HG02938 (cell line): ENCODE data around the gene CLEC3B.
"Not testable (repeated sequence)": the region's sequence is repeated elsewhere in the genome, so short reads cannot be mapped to it uniquely, and the experiment has no call there.

Experiments used
- ATAC-seq: cut with Tn5 transposase; IDR thresholded peaks from one replicate; pipeline ENCODE4 v1.9.1; 2021; ENCODE audit warnings: mild to moderate bottlenecking, moderate library complexity; ENCODE audit not compliant: unreplicated experiment

CLEC3B gene, protein sequence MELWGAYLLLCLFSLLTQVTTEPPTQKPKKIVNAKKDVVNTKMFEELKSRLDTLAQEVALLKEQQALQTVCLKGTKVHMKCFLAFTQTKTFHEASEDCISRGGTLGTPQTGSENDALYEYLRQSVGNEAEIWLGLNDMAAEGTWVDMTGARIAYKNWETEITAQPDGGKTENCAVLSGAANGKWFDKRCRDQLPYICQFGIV

GRCh38 chr3:45026038-45026437 is at the start of gene CLEC3B:
CLEC3B (plus strand) TSS chr3:45026303; CDS start chr3:45026363, 60 bp downstream.
- no peak for ATAC-seq

DNA sequence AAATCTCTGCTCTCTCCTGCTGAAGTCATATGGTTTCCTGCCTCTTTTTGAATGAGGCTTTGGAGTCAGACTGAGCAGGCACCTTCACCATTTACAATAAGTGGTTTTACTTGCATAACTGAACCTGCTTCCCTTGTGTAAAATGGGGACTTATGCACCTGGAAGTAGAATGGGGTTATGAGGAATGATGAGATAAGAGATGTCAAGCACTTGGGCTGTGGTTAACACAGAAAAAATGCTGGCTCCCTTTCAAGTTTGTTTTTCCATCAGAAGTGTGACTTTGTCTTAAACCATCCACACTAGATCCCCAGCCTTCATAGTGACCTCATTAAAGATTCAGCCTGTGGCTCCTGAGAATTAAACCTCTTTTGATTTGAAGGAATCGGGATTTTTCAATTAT is 44.9 kb upstream of the CLEC3B start:
- ATAC-seq: no peak

DNA sequence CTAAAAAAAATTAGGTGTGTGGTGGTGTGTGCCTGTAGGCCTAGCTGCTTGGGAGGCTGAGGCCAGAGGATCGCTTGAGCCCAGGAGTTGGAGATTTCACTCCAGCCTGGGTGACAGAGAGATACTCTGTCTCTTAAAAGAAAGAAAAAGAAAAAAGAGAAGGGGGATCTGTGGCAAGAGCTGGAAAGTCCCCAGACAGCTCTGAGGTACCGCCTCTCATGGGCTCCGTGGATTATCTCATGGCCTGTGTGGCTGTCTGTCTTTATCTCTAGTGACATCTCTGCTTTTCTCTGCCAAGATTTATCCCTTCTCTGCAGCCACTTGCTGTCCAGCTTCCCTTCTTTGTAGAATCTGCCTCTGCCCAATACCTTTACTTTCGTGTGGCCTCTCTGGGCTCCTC is 44.4 kb upstream of the CLEC3B start:
- no peak for ATAC-seq

DNA sequence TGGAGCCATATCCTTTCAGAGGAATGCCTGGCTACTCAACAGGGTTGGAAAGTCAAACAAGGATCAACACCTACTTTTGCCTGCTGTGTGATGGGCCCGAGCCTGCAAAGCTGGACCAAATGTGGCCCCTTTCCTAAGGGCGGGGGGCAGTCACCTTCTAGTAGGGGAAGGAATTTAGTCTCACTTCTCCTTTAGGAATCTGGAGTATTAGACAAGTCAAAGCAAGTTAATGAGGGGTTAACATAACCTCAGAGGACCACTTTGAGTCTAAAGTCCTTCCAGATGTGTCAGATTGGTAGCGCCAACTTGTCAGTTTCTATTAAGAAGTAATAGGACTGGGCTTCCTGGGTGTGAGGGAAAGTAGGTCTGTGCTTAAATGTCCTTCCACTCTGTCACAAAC is 43.3 kb upstream of the CLEC3B start:
- no peak for ATAC-seq

DNA sequence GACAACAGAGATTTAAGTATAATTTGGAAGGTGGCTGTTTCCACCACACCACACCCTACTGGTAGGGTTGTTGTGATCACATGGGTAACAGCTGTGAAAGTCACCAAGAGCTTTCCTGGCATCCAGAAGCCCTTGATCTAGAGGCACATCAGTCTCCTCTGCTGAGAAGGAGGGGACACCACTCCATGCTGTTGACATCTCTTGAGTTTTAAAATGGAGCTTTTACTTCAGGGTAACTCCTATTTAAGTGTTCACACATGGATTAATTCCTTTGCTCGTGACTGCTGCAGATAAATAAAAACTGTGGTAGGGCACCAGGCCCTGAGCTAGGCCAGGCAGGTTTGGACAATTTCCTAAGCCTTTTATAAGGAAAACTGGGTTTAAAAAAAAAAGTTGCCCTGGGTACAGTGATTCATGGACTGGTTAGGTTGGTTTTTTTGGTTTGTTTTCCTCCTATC is 42.6 kb upstream of the CLEC3B start:
- ATAC-seq: no peak

- ATAC-seq: no peak
Measured at GRCh38 chr3:44984335-44984734, 41.8 kb upstream of the CLEC3B start.

- ATAC-seq: not testable (repeated sequence)
Measured at GRCh38 chr3:44986330-44986729, 39.8 kb upstream of the CLEC3B start.

DNA sequence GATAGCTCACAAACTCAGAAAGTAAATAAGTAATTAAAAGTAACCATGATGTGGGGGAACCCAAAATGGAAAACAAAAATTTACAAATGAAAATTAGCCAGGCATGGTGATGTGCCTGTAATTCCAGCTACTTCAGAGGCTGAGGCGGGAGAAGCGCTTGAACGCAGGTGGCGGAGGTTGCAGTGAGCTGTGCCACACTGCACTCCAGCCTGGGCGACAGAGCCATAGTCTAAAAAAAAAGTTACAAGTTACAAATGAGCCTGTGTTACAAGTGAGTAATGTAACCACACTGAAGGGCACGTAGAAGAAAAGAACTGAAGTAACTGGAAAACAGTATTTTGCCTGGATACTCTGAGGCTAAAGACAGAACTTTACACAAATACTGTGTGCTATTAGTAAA is 38.8 kb upstream of the CLEC3B start:
- no peak for ATAC-seq

- ATAC-seq: no peak
Measured at GRCh38 chr3:44988073-44988472, 38.0 kb upstream of the CLEC3B start.

- no peak for ATAC-seq
Measured at GRCh38 chr3:44989141-44989540, 37.0 kb upstream of the CLEC3B start.

GRCh38 chr3:44989636-44990373 is 36.3 kb upstream of the CLEC3B start:
- no peak for ATAC-seq

GRCh38 chr3:44991326-44991725 is 34.8 kb upstream of the CLEC3B start:
- ATAC-seq: no peak

DNA sequence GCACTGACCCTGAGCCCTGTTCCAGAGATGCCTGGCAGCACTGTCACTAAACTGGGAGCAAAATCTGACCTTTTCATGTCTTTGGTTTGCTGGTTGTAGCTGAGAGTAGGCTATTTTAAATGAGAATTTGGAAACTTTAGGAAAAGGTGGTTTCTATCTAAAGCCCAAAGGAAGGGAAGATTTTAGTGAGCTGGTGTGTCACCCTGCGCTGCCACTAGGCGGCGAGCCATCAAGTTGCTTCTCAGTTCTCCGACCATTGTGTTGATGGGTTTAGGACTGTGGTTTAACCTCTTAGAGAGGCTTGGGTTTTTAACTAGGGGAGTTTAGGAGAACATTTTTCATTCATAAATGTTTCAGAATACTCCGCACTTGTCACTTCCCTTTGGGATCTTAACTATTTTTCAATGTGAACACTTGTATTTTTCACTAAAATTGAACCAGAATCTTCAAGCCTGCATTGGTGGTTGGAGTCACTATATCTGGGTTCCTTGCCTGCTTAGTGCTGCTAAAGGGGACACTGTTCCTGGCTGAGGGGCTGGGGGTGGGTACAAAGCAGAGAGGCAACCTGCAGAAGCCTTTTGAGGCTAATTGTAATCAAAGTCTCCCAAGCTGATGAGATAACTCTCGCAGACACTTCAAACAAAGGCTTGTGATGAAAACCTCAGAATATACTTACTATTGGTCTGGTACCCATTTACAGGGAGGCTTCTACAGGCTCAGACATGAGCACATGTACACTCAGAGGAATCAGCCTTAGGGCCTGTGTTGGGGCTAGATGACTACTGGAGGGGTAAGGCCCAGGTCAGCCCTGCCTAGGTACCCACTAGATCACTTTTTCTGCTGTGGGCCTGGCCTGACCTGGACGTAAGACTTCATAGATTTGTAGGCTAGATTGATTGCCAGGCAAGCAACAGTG is 33.3 kb upstream of the CLEC3B start:
- ATAC-seq: no peak

GRCh38 chr3:44993471-44994205 is 32.5 kb upstream of the CLEC3B start:
- no peak for ATAC-seq

DNA sequence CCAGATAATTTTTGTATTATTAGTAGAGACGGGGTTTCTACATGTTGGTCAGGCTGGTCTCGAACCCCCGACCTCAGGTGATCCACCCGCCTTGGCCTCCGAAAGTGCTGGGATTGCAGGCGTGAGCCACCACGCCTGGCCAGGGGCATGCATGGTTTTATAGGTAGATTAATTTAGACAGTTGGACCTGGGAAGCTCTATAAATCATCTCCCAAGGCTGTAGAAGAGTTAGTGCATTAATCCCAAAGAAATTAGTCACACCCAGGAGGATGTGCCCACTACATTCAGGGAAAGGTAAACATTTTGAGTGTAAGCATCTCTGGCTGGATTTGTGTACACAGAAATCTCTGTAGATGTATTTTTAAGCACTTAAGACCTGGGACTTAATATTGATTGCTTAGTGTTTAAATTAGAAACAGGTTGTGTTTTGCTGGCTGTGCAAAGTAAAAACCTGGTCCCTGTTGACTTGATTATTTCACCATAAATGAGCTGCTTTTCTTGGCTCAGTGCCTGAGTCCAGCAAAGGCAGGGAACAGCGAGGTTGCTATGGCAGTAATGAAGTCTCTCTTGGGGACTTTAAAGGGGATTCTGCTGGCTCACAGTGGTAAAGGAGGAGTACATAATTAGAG is 30.8 kb upstream of the CLEC3B start:
- ATAC-seq: no peak

DNA sequence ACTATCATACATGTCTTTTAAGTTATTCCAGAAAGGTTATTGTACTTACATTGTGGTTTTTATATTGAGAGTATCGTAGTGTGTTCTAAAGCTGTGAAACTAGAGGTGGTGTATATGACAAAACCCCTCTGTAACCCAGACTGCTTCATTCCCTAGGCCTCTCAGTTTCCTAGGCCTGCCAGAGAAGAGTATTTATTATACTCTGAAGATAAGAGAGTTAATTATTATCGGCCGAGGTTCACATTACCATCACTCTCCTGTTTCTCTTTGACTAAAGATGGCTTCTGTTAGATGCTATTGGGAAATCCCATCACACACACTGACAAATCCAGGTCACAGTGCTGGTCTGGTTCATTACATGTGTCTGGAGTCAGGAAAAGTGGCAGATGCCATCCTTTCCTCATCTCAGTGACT is 29.5 kb upstream of the CLEC3B start:
- no peak for ATAC-seq

DNA sequence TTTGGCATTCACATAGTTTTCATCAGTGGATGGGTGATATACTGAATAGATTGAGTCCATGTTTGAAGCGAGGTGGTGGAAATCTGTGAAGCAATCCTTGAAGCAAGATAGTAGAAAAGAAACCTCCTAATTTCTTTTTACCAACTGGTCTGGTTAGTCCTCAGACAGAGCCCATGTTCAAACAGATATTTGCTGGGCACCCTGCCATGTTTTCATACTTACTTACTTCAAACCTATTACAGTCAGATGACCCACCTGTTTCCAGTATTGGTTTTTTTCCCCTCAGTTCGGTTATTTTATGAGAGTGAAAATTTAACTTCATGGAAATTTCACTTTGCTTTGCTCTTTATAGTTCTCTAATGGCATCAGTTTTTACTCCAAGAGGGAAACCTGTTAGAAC is 26.3 kb upstream of the CLEC3B start:
- no peak for ATAC-seq

GRCh38 chr3:45000823-45001222 is 25.3 kb upstream of the CLEC3B start:
- ATAC-seq: no peak

DNA sequence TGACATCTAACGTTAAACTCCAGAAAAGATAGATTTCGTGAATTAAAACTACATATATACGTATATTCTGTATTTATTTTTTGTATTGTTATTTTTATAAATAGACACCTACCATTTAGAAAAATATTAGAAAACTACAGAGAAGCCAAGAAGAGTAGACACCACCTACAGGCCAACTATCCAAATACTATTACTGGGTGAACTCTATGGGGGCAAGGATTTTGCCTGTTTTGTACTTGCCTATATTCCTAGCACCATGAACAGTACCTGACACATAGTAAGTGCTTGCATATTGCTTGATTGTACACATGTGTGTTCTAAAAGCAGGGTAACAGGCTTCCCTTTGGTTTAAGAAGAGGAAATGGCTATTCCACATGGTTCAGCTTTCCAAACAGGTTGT is 24.4 kb upstream of the CLEC3B start:
- ATAC-seq: no peak

DNA sequence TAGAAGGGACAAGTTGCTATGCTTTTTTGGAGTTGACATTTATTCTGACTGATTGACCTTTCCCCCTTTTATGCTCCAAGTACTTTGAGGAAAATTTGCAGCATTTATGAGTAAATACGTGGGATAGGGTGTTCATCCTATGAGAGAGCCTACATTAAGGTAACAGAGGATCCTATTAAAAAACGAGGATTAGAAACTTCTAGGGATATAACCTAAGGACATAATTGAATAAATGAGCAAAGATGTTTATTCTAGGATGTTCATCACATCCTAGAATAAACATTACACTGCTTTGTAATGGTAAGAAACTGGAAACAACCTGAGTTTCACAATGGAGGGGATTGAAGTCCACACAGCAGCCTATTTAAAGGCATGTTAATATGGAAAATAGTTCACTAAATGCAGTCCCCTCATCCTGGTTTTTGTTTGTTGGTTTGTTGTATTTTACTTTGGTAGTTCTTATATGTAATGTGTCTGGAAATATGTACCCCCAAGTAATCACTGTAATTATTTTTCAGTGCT is 23.9 kb upstream of the CLEC3B start:
- ATAC-seq: no peak
